ENCODE results near the gene TLE4.
"Not testable (repeated sequence)": the region's sequence is repeated elsewhere in the genome, so short reads cannot be mapped to it uniquely, and the experiment has no call there.

TLE4 gene

GRCh38 chr9:79640067-79640466 lies 68.3 kb downstream of the TLE4 start:
- not testable (repeated sequence) for DNase-seq

- no peak for DNase-seq
Observed at GRCh38 chr9:79641070-79641469, 69.3 kb downstream of the TLE4 start.

GRCh38 chr9:79642671-79643070 lies 70.9 kb downstream of the TLE4 start:
- DNase-seq = no peak

GRCh38 chr9:79644048-79644447 lies 72.3 kb downstream of the TLE4 start:
- DNase-seq = no peak

GRCh38 chr9:79644601-79645000 lies 72.8 kb downstream of the TLE4 start:
- DNase-seq = no peak

GRCh38 chr9:79645110-79645509 lies 73.3 kb downstream of the TLE4 start:
- DNase-seq = no peak

- DNase-seq = no peak
Observed at GRCh38 chr9:79646096-79646495, 74.3 kb downstream of the TLE4 start.

- no peak for DNase-seq
Observed at GRCh38 chr9:79651251-79651795, 79.6 kb downstream of the TLE4 start.

GRCh38 chr9:79652598-79652997 lies 80.8 kb downstream of the TLE4 start:
- no peak for DNase-seq

- DNase-seq = not testable (repeated sequence)
Observed at GRCh38 chr9:79654591-79655382, 83.0 kb downstream of the TLE4 start.

- DNase-seq = no peak
Observed at GRCh38 chr9:79655551-79655950, 83.8 kb downstream of the TLE4 start.

- no peak for DNase-seq
Observed at GRCh38 chr9:79656169-79656568, 84.4 kb downstream of the TLE4 start.

- DNase-seq = no peak
Observed at GRCh38 chr9:79657891-79658290, 86.1 kb downstream of the TLE4 start.

- DNase-seq = no peak
Observed at GRCh38 chr9:79658926-79659325, 87.2 kb downstream of the TLE4 start.

GRCh38 chr9:79660615-79661014 lies 88.8 kb downstream of the TLE4 start:
- no peak for DNase-seq

GRCh38 chr9:79661279-79661678 lies 89.5 kb downstream of the TLE4 start:
- DNase-seq = no peak

GRCh38 chr9:79661886-79662536 lies 90.2 kb downstream of the TLE4 start:
- no peak for DNase-seq

- no peak for DNase-seq
Observed at GRCh38 chr9:79662537-79662956, 90.8 kb downstream of the TLE4 start.

GRCh38 chr9:79663300-79663699 lies 91.5 kb downstream of the TLE4 start:
- no peak for DNase-seq

GRCh38 chr9:79663878-79664277 lies 92.1 kb downstream of the TLE4 start:
- DNase-seq = no peak

GRCh38 chr9:79664375-79664831 lies 92.6 kb downstream of the TLE4 start:
- DNase-seq = no peak

GRCh38 chr9:79665369-79665768 lies 93.6 kb downstream of the TLE4 start:
- DNase-seq = no peak

- no peak for DNase-seq
Observed at GRCh38 chr9:79665931-79666330, 94.2 kb downstream of the TLE4 start.

- DNase-seq = no peak
Observed at GRCh38 chr9:79667120-79667519, 95.4 kb downstream of the TLE4 start.

Measured in activated effector memory CD4-positive, alpha-beta T cell treated with Interleukin-2 at 50 U/mL for 16 hours (primary cell).